ENCODE data around the gene RPL35.

DNA sequence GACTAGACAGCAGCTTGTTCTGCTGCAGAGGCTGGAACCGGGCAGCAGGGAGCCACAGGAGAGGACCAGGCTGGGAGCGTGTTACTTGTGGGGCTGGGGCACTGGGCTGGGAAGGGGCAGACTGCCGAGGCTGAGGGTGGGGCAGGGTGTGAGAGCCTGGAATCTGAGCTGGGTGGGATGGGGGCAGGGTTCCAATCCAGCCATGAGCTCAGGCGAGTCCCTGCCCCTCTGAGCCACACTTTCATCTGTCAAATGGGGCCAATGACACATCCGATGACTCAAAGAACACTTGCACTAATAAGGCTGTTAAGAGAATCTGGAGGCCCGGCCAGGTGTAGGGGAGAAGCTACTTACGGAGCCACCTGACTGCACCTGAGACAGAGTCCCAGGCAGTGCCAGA is 27.2 kb downstream of the RPL35 start:
- TF ChIP-seq, protein P1, sequence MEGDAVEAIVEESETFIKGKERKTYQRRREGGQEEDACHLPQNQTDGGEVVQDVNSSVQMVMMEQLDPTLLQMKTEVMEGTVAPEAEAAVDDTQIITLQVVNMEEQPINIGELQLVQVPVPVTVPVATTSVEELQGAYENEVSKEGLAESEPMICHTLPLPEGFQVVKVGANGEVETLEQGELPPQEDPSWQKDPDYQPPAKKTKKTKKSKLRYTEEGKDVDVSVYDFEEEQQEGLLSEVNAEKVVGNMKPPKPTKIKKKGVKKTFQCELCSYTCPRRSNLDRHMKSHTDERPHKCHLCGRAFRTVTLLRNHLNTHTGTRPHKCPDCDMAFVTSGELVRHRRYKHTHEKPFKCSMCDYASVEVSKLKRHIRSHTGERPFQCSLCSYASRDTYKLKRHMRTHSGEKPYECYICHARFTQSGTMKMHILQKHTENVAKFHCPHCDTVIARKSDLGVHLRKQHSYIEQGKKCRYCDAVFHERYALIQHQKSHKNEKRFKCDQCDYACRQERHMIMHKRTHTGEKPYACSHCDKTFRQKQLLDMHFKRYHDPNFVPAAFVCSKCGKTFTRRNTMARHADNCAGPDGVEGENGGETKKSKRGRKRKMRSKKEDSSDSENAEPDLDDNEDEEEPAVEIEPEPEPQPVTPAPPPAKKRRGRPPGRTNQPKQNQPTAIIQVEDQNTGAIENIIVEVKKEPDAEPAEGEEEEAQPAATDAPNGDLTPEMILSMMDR (IDR thresholded peaks at IDR 0.05) = no peak
- TF ChIP-seq POLR2A (IDR thresholded peaks at IDR 0.05) (no peak), EP300 (IDR thresholded peaks at IDR 0.05) (no peak)

Measured in ovary (tissue), 3 donors.